Fibroblast of gingiva (primary cell): ENCODE data around the gene STON1.
"Not testable (repeated sequence)": the region's sequence is repeated elsewhere in the genome, so short reads cannot be mapped to it uniquely, and the experiment has no call there.

Experiments used
- DNase-seq: peaks from one replicate; pipeline ENCODE4 v3.0.0-alpha.2; 2011; ENCODE audit warnings: low read depth

Gene STON1

DNA sequence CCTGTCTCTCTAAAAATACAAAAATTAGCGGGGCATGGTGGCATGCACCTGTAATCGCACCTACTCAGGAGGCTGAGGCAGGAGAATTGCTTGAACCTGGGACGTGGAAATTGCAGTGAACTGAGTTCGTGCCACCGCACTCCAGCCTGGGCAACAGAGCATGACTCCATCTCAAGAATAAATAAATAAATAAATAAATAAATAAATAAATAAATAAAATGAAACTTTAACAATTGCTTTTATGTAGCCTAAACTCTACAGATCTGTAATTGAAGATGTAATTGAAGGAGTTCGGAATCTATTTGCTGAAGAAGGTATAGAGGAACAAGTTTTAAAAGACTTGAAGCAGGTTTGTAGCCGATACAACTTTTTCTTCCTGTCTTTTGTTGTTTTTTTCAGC, 90.7 kb downstream of the STON1 start:
- no peak for DNase-seq

DNA sequence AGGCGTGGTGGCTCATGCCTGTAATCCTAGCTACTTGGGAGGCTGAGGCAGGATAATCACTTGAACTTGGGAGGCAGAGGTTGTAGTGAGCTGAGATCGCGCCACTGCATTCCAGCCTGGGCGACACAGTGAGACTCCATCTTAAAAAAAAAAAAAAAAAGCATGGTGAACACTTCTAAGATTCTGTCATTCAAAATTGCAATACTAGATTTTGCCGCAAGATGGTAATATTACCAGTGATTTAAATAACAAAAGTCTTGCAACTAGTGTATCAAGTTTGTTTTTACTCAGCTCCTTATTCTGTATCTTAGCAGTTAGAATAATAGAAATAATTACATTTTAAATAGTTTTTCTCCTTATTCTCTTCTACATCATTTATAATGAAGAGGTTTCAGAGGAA, 92.7 kb downstream of the STON1 start:
- DNase-seq = not testable (repeated sequence)

DNA sequence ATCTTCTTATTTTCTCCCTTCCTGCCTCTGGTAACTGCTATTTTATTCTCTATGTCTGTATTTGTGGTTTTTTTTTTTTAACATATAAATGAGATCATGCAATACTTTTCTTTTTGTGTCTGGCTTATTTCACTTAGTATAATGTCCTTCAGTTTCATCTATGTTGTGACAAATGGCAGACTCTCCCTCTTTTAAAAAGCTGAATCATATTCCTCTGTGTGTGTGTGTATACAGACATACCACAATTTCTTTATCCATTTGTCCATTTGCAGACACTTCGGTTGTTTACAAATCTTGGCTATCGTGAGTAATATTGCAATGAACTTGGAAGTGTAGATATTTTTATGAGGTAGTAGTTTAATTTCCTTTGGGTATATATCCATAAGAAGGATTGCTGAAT, 94.7 kb downstream of the STON1 start:
- no peak for DNase-seq

DNA sequence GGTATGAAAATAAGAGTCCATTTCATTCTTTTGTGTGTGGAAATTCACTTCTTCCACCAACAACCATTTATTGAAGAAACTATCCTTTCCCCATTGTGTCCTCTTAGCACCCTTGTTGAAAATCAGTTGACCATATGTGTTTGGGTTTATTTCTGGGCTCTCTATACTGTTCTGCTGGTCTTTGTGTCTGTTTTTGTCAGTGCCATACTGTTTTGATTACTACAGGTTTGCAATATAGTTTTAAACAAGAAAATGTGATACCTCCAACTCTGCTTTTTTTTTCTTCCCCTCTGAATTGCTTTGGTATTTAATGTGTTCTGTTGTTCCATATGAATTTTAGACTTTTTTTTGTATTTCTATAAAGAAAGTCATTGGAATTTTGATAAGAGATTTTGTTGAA, 96.1 kb downstream of the STON1 start:
- DNase-seq = no peak

DNA sequence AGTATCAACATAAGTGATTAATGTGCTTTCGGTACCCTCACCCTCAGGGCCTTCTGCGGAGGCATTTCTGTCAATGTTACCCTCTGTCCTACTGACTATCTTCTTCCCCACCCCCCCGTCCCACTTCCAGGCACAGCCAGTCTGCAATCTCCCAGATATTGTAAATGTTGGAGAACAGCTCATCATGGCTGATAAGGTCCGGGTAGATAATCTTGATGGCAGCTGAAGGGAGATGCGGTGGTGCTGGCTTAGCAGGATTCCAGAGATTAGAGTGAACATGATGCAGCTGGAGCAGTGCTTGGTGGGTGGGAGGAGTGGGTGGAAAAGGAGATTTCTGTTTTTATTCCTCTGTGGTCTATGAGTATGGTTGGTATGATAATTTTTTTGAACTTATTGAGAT, 103.2 kb downstream of the STON1 start:
- no peak for DNase-seq

DNA sequence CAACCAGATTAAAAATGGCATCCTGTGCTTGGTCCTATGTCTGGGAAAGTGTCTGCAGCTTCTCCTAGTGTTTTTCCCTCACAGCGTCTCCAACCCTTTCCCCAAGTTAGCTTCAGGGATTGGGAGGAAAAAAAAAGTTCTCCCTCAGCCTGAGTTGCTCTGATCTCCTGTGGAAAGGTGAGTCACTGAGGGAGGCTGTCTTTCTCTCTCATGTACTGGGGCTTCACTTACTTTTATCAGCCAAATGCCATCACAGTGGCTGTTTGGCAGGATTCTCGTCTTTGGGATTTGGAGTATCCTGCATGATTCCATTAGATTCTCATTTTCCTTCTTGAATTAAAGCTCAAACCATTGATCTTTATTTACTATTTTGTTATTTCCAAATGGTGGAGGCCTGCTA, 105.8 kb downstream of the STON1 start:
- DNase-seq = no peak

DNA sequence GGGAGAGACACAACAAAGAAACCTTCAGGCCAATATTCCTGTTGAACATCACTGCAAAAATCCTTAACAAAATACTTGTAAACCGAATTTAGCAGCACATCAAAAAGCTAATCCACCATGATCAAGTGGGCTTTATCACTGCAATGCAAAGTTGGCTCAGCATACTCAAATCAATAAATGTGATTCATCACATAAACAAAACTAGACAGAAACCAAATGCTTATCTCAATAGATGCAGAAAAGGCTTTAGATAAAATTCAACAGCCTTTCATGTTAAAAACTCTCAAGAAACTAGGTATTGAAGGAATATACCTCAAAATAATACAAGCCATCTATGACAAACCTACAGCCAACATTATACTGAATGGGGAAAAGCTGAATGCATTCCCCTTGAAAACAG, 108.3 kb downstream of the STON1 start:
- no peak for DNase-seq
